HG03045 (cell line): ENCODE results near the gene RCAN1.

Source experiments
- ATAC-seq: cut with Tn5 transposase; IDR thresholded peaks from one replicate; pipeline ENCODE4 v1.9.1; 2021; ENCODE audit warnings: mild to moderate bottlenecking, moderate library complexity; ENCODE audit not compliant: unreplicated experiment

The RCAN1 gene

DNA sequence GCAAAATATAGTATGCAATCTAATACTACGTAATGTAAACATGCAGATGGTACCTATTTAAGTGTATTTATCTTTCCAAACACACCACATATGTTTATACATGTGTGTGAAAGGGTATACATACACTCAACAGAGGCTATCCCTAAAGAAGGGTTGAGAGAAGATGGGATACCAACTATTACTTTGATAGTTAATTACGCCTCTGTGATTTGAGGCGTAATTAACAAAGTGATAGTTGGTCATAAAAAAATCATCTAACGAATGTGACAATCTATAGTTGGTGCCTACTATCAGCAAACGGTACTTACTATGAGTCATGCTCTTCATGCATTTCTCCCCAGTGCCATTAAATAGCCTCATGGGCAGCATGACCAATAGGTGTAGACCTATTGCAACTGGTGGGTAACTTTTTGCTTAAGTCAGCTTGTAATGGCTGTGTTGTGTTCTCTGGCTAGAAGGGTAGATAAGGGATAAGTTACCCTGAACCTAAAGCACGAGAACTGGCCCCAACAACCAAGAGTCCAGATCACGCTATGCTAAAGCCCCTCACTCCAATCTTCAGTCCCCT, 15.3 kb downstream of the RCAN1 start:
- ATAC-seq = no peak

DNA sequence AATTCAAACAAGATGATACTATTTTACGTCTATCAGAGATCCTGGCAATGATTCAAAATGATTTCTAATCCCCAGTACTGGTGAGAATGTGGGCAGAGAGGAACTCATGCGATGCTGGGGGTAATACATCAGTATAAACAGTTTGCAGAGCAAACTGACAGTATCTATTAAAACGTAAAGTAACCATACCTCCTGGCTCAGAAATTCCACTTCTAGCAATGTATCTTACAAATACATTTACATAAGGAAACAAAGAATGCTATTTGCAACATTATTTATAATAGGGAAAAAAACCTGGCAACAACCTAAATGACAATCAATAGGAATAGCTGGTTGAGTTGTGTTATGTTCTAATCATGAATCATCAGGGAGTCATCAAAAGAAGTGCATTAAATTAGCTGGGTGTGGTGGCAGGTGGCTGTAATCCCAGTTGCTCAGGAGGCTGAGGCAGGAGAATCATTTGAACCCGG, 15.9 kb downstream of the RCAN1 start:
- ATAC-seq = no peak

DNA sequence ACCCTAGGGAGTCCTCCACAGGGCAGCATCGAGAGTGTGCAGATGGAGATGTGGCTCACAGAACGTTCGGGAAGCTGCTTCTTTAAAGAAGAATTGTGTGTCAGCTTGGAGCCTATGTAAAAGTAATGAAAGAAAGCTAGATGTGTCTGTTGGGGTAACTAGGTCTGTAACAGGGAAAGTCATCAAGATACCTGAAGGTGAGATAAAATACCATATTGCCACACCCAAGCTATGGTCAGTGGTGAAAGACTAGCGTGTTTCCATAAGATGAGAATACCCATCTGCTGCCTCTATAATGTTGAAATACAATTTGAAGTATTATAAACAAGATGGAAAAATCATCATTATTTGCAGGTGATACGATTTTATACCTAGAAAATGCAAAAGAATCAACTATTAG, 17.5 kb downstream of the RCAN1 start:
- ATAC-seq = no peak

DNA sequence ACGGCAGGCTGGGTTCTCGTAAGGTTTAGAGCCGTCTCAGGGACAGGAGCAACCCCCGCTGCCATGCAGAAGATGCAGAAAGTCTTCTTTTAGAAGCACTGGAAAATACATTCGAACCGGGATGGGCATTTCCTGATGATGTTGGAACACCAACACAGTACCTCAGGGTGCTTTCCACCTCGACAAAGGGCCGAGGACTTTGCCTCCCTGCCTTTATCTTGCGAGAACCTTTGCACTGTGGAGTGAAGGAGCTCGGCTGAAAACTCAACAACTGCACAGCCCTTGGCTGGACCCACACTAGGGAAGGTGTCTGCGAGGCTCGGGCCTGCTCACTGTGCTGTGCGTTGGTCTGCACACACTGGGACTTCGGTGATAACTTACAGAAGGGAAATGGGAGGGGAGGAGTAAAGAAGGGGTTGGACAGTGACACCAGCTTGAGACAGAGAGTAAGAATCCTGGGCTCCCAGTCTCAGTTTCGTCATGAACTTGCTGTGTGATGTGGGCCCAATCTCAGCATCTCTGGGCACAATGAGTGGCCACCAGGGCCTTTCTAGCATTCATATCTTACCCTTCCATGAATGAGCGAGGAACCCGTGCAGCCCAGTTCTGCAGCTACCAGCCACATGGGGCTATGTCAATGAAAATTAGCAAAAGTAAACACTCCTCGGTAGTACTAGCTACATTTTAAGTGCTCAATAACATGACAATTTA, 18.2 kb downstream of the RCAN1 start:
- no peak for ATAC-seq

DNA sequence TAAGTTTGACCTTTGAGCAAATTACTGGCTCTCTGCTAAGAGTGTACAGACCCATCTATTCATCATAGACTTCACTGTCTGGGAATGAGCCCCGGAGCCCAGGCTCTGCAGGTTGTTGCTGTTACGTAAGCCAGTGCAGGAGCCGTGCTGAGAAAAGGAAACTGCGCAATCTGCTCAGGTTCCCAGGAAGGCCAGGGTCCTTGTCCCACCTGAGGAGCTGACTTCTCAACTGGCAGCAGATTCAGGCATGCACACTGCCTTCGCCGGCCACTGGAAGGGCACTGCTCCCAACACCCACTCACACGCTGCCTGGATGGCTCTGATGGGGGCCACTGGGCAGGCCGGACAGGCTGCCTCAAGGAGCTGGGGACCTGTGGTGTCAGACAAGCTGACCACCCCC, 19.5 kb downstream of the RCAN1 start:
- ATAC-seq = no peak

DNA sequence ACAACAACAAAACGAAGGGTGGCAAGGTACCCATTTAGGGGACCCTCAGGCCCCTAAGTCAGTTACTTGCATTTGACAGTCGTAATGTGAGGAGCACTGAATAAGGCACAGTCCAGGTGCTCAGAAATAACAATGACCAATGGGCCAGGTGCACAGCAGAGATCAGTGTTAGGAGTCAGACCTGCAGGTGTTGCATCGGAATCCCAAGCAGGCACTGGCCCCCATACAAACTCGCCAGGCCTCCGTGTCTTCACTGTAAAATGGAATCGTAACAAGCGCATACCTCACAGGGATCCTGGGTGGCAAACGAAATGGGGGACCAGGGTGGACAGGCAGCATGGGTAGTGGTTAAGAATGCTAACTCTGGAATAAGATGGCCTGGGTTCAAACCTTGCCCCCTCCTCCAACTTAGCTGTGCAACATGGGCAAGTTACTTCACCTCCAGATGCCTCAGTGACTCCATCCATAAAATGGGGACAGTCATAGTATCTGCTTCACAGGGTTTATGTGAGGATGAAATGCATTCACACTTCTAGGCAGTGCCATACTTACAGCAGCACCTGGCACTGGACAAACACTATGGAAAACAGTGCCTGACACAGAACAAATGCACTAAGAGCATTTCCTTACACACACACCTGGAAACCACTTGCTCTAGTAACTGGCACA, 20.2 kb downstream of the RCAN1 start:
- no peak for ATAC-seq

DNA sequence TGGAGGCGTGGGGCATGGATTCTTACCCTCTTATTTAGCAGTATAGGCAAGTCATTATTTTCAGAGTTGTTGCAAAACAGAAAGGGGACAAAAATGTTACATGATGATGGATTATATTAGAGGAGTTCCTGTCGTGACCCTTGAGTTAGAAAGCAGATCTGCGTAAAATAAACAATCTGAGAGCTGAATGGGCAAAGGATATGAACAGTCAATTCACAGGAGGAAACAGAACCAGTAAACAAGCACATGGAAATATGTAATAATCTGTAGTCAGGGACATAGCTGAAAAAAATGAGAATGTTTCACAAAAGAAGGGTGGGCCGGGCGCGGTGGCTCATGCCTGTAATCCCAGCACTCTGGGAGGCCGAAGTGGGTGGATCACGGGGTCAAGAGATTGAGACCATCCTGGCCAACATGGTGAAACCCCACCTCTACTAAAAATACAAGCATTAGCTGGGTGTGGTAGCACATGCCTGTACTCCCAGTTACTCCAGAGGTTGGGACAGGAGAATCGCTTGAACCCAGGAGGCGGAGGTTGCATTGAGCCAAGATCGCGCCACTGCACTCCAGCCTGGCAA, 20.9 kb downstream of the RCAN1 start:
- no peak for ATAC-seq

DNA sequence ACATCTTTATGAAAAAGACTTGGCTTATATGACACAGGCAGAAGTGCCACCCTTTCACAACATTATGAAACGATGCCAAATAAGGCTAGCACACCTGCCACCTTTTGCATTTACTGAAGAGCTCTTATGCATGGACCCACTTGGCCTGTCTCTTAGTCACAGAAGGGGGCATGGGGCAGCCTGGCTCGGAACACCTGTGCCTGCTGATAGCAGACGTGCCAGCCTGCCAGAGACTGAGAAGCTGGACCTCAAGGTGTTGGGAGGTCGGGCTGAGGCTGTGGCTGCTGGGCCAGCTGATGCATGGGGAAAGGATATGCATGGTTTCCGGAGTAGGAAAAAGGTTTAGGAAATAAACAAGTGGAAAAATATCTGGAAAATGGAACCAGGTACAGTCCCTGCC, 21.5 kb downstream of the RCAN1 start:
- no peak for ATAC-seq

DNA sequence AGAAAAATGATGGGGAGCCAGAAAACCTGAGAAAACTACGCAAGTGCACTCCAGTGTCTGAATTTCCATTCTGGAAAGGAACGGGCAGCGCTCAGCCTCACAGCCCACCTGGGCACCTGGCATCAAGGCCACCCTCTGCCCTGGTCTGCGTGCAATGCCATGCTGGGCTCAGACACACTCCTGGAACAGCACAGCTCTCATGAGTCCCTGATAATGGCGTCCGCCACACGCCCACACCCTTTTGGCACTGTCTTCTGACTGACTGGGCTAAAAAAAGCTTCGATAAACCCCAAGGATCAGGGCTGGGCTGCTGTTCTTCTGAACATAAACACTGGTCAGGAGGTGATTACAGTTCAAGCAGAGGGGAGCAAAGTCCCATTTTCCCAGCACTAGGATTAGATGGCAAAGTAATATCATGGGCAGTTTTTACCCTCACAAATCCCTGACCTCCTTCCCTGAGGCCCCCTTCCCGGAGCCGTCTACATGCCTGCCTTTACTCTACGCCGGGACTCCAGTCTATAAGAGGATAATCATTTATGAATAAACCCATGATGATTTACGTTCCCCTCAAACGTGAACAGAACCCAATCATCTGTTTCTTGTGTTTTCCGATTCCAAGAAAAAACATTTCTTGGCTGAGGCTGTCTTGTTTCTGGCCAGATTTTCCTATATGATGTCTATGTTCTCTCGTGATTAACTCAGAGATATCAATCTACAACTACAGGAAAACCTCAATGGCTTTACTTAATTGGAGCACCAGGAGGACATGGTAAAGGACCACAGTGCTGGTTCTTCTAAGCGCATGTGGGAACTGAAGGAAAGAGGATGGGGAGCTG, 22.6 kb downstream of the RCAN1 start:
- no peak for ATAC-seq

DNA sequence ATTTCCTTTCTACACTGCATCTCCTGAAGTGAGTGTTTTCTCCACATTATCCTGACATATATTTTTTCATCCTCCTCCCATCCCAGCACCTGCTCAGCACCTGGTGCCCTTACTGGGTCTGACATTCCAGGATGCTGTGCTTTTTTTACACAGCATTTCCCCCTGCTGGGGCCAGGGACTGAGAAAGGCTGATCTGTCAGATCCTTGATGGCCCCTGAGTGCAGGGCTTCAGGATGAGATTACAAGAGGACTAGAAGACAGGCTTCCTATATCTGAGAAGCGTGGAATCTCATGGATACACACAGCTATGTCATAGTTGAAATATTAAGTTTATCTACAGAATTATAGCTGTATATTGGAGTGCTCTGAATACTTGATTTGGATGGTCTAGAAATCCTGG, 24.4 kb downstream of the RCAN1 start:
- ATAC-seq = no peak

DNA sequence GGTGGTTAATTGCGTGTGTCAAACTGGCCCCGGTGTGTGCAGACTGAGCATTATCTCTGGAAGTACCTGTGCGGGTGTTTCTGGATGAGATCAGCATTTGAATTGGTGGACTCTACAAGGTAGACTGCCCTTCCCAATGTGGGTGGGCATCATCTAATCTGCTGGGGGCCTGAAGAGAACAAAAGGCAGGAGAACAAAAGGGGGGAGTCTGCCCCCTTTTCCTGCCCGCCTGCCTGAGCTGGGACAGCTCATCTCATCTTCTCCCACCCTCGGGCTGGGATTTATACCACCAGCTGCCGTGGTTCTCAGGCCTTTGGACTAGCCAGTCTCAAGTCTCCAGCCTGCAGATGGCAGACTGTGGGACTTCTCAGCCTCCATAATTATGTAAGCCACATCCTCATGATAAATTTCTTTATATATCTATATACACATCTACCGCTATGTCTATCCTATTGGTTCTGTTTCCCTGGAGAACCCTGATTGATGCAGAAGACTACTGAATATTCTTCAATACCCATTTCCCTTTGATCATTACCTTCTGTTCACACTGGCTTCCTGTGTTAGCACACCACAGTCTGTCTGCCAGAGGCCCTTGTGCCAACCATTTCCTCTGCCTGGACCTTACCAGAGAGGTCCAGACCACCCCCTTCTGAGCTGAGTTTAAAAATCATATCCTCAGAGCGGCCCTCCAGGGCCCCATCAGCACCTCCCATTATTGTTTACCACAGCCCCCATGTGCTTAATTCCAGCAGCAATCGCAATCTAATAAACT, 25.2 kb downstream of the RCAN1 start:
- ATAC-seq = no peak

DNA sequence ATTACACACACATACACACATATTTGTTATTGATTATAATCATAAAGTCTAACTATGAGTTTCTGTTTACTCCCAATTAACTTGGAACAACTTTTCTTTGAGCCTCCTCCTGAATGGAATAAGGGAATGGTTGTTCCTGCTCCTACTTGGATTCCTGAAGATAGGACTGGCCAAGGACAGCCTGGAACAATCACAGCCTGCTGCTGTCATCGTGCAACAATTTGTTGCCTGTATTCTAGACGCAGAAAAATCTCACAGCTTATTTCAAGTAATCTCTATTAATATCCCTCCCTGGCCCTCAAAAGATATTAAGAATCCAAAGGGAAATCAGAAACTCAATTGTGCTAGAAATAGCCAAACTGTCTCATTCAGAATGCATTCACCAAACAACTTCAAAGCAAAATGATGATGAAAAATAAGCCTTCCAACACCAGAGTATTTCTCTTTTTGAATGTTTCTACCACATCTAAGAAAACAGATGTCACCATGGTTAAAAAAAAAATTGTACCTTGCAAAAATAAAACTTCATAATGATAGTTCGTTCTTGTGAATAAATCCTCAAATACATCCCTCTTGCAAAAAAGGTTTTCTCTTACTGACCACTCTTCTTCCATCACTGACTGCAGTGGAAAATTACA, 30.9 kb downstream of the RCAN1 start:
- ATAC-seq = no peak

DNA sequence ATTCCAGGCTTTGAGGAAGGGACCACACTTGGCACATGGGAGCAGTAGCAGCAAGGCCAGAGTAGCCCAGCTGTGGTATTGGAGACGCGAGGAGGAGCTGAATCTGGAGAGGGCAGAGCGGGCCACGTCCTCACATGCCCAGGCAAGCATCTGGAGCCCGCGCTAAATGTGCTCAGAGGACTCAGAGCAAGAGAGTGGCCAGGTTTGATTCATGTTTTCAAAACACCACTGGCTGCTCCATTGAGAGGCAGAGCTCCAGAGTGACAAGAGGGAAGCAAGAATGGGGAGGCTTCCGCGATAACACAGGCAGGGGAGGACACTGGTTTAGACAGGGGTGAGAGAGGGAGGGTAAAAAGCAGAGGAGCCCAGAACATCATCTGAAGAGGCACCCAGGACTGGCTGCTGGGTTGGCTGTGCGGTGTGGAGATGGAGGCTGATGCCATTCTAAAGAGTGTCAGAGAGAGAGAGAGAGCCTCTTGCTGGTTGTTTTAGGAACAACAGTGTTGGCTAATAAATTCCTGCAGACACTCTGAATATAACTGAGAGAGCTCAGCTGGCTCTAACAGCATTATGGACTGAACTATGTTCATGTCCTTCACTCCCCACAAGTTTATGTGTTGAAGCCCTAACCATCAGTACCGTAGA, 32.3 kb downstream of the RCAN1 start:
- ATAC-seq = no peak

DNA sequence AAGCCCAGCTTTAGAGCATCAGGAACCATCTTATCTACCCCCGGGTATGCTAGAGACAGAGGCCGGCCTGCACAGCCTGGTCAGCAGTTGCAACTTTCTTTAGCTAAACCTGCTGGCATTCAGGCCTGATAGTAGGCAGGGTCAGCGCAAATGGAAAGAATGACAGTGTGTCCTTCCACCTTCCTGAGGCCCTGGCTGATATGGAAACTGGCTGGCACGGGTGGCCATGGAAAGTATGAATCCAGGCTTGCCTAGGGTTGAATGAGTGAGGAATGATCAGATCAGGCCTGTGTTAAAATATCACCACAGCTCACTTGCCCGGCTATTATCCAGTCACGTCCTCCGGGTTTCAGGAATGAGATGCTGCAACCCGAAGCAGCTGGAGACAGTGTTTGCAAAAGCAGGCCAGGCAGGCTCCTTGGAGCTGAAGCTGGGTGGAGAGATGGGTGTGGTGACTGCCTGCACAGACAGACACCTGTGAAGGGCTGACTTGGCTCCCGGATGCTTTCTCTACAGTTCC, 34.7 kb downstream of the RCAN1 start:
- no peak for ATAC-seq

DNA sequence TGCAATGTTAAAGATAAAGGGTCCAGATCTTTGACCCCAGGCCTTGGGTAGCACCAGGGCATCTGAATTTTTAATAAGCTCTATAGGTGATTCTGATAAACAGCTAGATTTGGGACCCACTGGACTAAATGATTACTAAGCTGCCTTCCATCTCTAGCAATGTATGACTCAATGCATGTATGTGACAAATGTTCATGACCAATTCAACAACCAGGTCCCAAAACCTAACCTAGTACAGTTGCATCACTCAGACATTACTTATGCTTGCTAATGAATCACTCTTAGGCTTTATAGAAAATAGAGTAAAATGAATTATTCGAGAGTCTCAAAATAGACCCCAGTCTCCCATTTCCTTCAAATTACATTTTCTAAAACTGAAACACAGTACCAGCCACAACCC, 35.5 kb downstream of the RCAN1 start:
- ATAC-seq = no peak

DNA sequence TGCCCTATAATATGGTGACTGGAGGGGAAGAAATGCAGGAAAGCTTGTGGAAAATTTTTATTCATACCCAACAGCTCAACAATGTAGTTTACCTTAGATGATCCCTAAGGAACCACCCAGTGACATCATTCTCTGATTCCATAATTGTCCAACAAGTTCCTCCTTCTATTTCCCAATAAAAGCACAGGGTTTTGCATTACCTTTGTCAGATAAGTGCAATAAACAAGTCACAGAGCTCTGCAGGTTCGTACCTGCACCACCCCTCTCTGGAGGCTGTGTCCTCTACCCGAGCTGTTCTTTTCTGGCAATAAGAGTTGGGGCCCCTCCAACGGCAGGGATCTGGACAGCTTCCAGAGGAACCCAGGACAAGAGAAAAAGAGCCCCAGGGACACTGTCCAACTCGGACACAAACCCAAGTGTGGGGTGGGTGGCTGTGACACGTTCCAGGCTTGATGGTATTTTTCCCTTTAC, 38.8 kb downstream of the RCAN1 start:
- no peak for ATAC-seq

DNA sequence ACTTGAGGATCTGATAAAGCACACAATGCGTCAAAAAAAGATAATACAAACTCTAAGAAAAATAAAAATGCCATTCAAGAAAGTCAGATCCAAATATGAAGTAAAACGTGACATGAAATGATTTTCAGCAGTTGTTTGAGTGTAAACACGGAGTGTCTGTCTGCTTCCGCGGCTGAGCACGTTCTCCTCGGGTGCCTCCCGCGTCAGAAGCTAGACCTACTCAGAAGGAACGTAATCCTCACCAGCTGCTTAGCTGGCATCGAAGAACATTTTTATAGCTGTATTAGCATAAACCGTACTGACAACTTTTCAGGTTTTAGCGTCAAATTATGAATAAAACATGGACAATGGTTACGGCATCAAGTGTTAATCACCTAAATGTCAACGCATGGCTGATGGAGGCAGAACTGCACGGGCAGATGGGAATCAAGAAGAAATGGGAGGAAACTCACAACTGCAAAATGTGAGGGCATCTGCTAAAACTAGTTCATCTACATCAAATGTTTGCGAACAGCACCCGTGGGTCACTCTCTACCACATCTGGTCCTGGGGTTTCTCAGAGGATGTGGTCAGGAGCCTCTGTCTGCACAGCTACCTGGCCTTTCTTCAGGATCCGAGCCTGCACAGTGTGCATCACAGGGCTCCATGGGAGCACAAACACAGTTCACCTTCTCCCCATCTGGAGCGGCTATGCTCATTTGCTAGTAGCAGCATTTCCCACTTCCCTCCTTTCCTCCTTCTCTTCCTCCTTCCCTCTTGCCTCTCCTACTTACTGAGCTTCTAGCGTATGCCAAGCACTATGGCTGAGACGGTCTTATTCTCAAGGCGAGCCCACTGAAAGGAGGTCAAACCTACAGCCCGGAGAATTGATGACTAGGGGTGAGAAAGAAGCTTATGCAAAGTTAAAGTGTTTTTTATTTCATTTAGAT, 40.0 kb downstream of the RCAN1 start:
- no peak for ATAC-seq

DNA sequence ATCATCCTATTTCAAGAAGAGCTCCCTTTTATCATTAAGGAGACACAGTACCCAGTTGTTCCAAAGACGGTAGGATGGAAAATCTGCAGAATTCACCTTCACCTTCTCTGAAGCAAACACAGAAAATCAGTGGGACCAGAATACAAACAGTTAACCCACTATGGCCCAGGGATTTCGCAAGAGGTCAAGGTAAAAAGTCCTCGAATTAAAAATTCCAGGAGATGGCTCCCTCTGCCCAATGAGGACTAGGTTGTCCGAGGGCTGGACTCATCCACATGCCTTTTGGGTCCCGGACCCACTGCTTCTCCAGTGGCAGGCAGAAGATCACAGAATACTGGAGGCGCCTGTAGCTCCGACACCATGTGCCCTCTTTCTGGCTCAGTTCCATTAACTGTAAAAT, 42.9 kb downstream of the RCAN1 start:
- no peak for ATAC-seq
